DOHH2 (cell line): ENCODE data around the gene TMEM63B.

Source experiments
- H3F3A ChIP-seq: fragments of 200-600 bp; sonication (generic), shearing (Covaris generic); 2 replicates; pipeline ENCODE4 v1.6.0; 2016; ENCODE audit warnings: antibody characterized with exemption, mild to moderate bottlenecking; ENCODE audit not compliant: control insufficient read depth, insufficient read depth
- H3K27ac ChIP-seq: fragments of 200-600 bp; sonication (generic); 2 replicates; pipeline ENCODE4 v1.5.1; 2014; ENCODE audit warnings: low read depth, mild to moderate bottlenecking, low read length, moderate library complexity
- H3K27me3 ChIP-seq: fragments of 200-600 bp; sonication (generic); 2 replicates; pipeline ENCODE4 v1.6.1; 2014; ENCODE audit warnings: mild to moderate bottlenecking, low read length, mixed read lengths; ENCODE audit not compliant: control insufficient read depth
- H3K36me3 ChIP-seq: fragments of 200-600 bp; sonication (generic); 2 replicates; pipeline ENCODE4 v1.6.1; 2014; ENCODE audit warnings: mild to moderate bottlenecking, low read length, moderate library complexity, mixed read lengths; ENCODE audit not compliant: control insufficient read depth
- H3K4me1 ChIP-seq: fragments of 200-600 bp; sonication (generic); 2 replicates; pipeline ENCODE4 v1.6.1; 2014; ENCODE audit warnings: mild to moderate bottlenecking, low read length, mixed read lengths; ENCODE audit not compliant: control insufficient read depth
- H3K4me2 ChIP-seq: fragments of 200-600 bp; sonication (generic); 2 replicates; pipeline ENCODE4 v1.6.0; 2014; ENCODE audit warnings: mild to moderate bottlenecking, low read length, moderate library complexity
- H3K4me3 ChIP-seq: fragments of 200-600 bp; sonication (generic); 2 replicates; pipeline ENCODE4 v1.5.1; 2014; ENCODE audit warnings: mild to moderate bottlenecking, low read length, mixed read lengths
- H3K79me2 ChIP-seq: fragments of 200-600 bp; sonication (generic); 2 replicates; pipeline ENCODE4 v1.6.1; 2014; ENCODE audit warnings: mild to moderate bottlenecking, low read length, mixed read lengths; ENCODE audit not compliant: control insufficient read depth
- H3K9me2 ChIP-seq: fragments of 200-600 bp; sonication (generic); replicated peaks from 2 replicates; pipeline ENCODE4 v1.6.1; 2014; ENCODE audit warnings: mild to moderate bottlenecking, low read length, mixed read lengths; ENCODE audit not compliant: control insufficient read depth
- H3K9me3 ChIP-seq: fragments of 200-600 bp; sonication (generic); 2 replicates; pipeline ENCODE4 v1.6.1; 2014; ENCODE audit warnings: antibody characterized with exemption, low read length, mixed read lengths; ENCODE audit not compliant: control insufficient read depth, insufficient read depth
- H4K20me1 ChIP-seq: fragments of 200-600 bp; sonication (generic); 2 replicates; pipeline ENCODE4 v1.6.0; 2014; ENCODE audit warnings: low read depth, mild to moderate bottlenecking, antibody characterized with exemption, low read length, moderate library complexity; ENCODE audit not compliant: control insufficient read depth, insufficient read depth
- CTCF ChIP-seq: fragments of 200-600 bp; sonication (generic); IDR thresholded peaks from one replicate; pipeline ENCODE4 v1.5.1; 2014; ENCODE audit warnings: antibody characterized with exemption, mild to moderate bottlenecking, low read depth, low read length; ENCODE audit not compliant: poor library complexity, severe bottlenecking
- EZH2phosphoT487 ChIP-seq: fragments of 200-600 bp; sonication (generic); IDR thresholded peaks from 2 replicates; pipeline ENCODE4 v1.6.1; 2017; ENCODE audit warnings: borderline replicate concordance, mild to moderate bottlenecking, antibody characterized with exemption, low read length, moderate library complexity, mixed read lengths

The TMEM63B gene

GRCh38 chr6:44110966-44111365, 16.4 kb upstream of the TMEM63B start:
- H3K9me2 ChIP-seq, result no peaks in the 10 kb centered on the region
- peaks cover 18% of the 10 kb centered on the region for H3K79me2 ChIP-seq
- H3K27me3 ChIP-seq, result no peaks in the 10 kb centered on the region
- H3K9me3 ChIP-seq, result no peaks in the 10 kb centered on the region
- peaks cover 5% of the 10 kb centered on the region; the same call in 1 of the 2 replicates for H3K4me1 ChIP-seq
- H3K36me3 ChIP-seq, result peaks cover 91% of the 10 kb centered on the region
- H3K27ac ChIP-seq, result no peak overlapping the region
- H3K4me2 ChIP-seq, result no peak overlapping the region
- peaks cover 4% of the 10 kb centered on the region for H4K20me1 ChIP-seq
- no peaks in the 10 kb centered on the region for H3F3A ChIP-seq
- TF ChIP-seq EZH2phosphoT487 (no peak), CTCF (no peak)
- no peak overlapping the region for H3K4me3 ChIP-seq

- H3K27ac ChIP-seq, result no peak overlapping the region
- no peaks in the 10 kb centered on the region for H3F3A ChIP-seq
- peaks cover 26% of the 10 kb centered on the region for H3K79me2 ChIP-seq
- peaks cover 4% of the 10 kb centered on the region for H4K20me1 ChIP-seq
- H3K9me3 ChIP-seq, result no peaks in the 10 kb centered on the region
- peaks cover 91% of the 10 kb centered on the region for H3K36me3 ChIP-seq
- H3K4me2 ChIP-seq, result no peak overlapping the region
- TF ChIP-seq CTCF, result no peak
- no peak for TF ChIP-seq EZH2phosphoT487
- H3K4me3 ChIP-seq, result no peak overlapping the region
- no peaks in the 10 kb centered on the region for H3K27me3 ChIP-seq
- no peaks in the 10 kb centered on the region for H3K9me2 ChIP-seq
- peaks cover 5% of the 10 kb centered on the region; the same call in 1 of the 2 replicates for H3K4me1 ChIP-seq
Measured at GRCh38 chr6:44111434-44112417, 15.6 kb upstream of the TMEM63B start.

GRCh38 chr6:44113414-44113813, 13.9 kb upstream of the TMEM63B start:
- Histone ChIP-seq H3K27me3 (no peaks in the 10 kb centered on the region), H3K9me3 (no peaks in the 10 kb centered on the region), H4K20me1 (peaks cover 19% of the 10 kb centered on the region), H3K79me2 (peaks cover 40% of the 10 kb centered on the region), H3K4me1 (peaks cover 5% of the 10 kb centered on the region; the same call in 1 of the 2 replicates), H3K4me3 (no peak overlapping the region), H3K4me2 (no peak overlapping the region), H3K27ac (no peak overlapping the region), H3F3A (no peaks in the 10 kb centered on the region), H3K9me2 (no peaks in the 10 kb centered on the region), H3K36me3 (peaks cover 93% of the 10 kb centered on the region)
- TF ChIP-seq EZH2phosphoT487, result no peak
- TF ChIP-seq CTCF, result peak; percentile 35
